HG03469 (cell line): ENCODE data around the gene TGM5.

ENCODE experiments used
- ATAC-seq: cut with Tn5 transposase; IDR thresholded peaks from one replicate; pipeline ENCODE4 v1.9.1; 2021; ENCODE audit warnings: mild to moderate bottlenecking, moderate library complexity, moderate number of reproducible peaks; ENCODE audit not compliant: unreplicated experiment

Gene TGM5

GRCh38 chr15:43219929-43220928, 46.5 kb downstream of the TGM5 start:
- no peak for ATAC-seq

GRCh38 chr15:43218908-43219706, 47.6 kb downstream of the TGM5 start:
- no peak for ATAC-seq

GRCh38 chr15:43215961-43216360, 50.8 kb downstream of the TGM5 start:
- no peak for ATAC-seq

- ATAC-seq = no peak
These were observed 52.0 kb downstream of the TGM5 start for GRCh38 chr15:43214592-43215295.

GRCh38 chr15:43214169-43214568, 52.6 kb downstream of the TGM5 start:
- ATAC-seq = no peak

GRCh38 chr15:43213466-43213865, 53.3 kb downstream of the TGM5 start:
- ATAC-seq = no peak

- ATAC-seq = no peak
These were observed 53.8 kb downstream of the TGM5 start for GRCh38 chr15:43212951-43213350.

- no peak for ATAC-seq
These were observed 54.4 kb downstream of the TGM5 start for GRCh38 chr15:43212299-43212698.

- no peak for ATAC-seq
These were observed 55.4 kb downstream of the TGM5 start for GRCh38 chr15:43211224-43211735.

GRCh38 chr15:43210807-43211206, 55.9 kb downstream of the TGM5 start:
- ATAC-seq = no peak

- no peak for ATAC-seq
These were observed 56.5 kb downstream of the TGM5 start for GRCh38 chr15:43210172-43210745.

GRCh38 chr15:43209059-43209824, 57.5 kb downstream of the TGM5 start:
- ATAC-seq = no peak

- ATAC-seq = no peak
These were observed 58.4 kb downstream of the TGM5 start for GRCh38 chr15:43208052-43209002.

- ATAC-seq = no peak
These were observed 59.7 kb downstream of the TGM5 start for GRCh38 chr15:43207024-43207423.

- no peak for ATAC-seq
These were observed 60.7 kb downstream of the TGM5 start for GRCh38 chr15:43206054-43206453.

- no peak for ATAC-seq
These were observed 62.5 kb downstream of the TGM5 start for GRCh38 chr15:43204016-43204901.

- no peak for ATAC-seq
These were observed 66.7 kb downstream of the TGM5 start for GRCh38 chr15:43199945-43200488.
